Natural killer cell (primary cell): ENCODE results near the gene BRCA1. TPM values are rescaled to one million over a fixed set of nuclear protein-coding genes. Genes with fewer than 3 reads are reported as not detected.

Experiments
- ATAC-seq, 3 donors: fragments of 150-1000 bp in 2 of 3; fragments of 200-7000 bp in 1 of 3; cut with Tn5 transposase; 1 replicate in 1 of 3; 2 replicates in 2 of 3; pipeline ENCODE4 v1.10.0; 2021; ENCODE audit warnings: mild to moderate bottlenecking in 2 of 3, moderate library complexity in 2 of 3
- DNase-seq, 2 donors: peaks; one replicate each; pipeline versions ENCODE4 v3.0.0 to v3.0.0-alpha.2; 2013 to 2021; ENCODE audit warnings: mixed read lengths in 1 of 2
- H3K27ac ChIP-seq: one replicate; pipeline ENCODE4 v1.5.1; 2013; ENCODE audit warnings: mild to moderate bottlenecking, low read length
- H3K27me3 ChIP-seq: one replicate; pipeline ENCODE4 v1.6.1; 2013; ENCODE audit warnings: low read length; ENCODE audit not compliant: control insufficient read depth, insufficient read depth
- H3K36me3 ChIP-seq: one replicate; pipeline ENCODE4 v1.6.1; 2013; ENCODE audit warnings: low read length; ENCODE audit not compliant: control insufficient read depth, insufficient read depth
- H3K4me1 ChIP-seq: one replicate; pipeline ENCODE4 v1.6.1; 2013; ENCODE audit warnings: low read length; ENCODE audit not compliant: control insufficient read depth, insufficient read depth
- H3K4me3 ChIP-seq: one replicate; pipeline ENCODE4 v1.5.1; 2013; ENCODE audit warnings: low read length
- H3K9me3 ChIP-seq: one replicate; pipeline ENCODE4 v1.6.1; 2013; ENCODE audit warnings: low read length; ENCODE audit not compliant: control insufficient read depth, insufficient read depth
- H3K27ac Mint-ChIP-seq, 2 donors: one replicate each; pipeline ENCODE4 v1.8.0; 2022; ENCODE audit warnings: mild to moderate bottlenecking in 2 of 2, mixed read lengths in 2 of 2, moderate library complexity in 1 of 2
- H3K27me3 Mint-ChIP-seq, 2 donors: one replicate each; pipeline ENCODE4 v1.8.0; 2022; ENCODE audit warnings: low read depth in 2 of 2, mixed read lengths in 2 of 2
- H3K36me3 Mint-ChIP-seq: one replicate; pipeline ENCODE4 v1.8.0; 2022; ENCODE audit warnings: mixed read lengths
- H3K4me1 Mint-ChIP-seq, 2 donors: one replicate each; pipeline ENCODE4 v1.8.0; 2022; ENCODE audit warnings: mixed read lengths in 2 of 2
- H3K4me3 Mint-ChIP-seq: one replicate; pipeline ENCODE4 v1.8.0; 2022; ENCODE audit warnings: mild to moderate bottlenecking, moderate library complexity, mixed read lengths
- H3K9me3 Mint-ChIP-seq, 2 donors: one replicate each; pipeline ENCODE4 v1.8.0; 2022; ENCODE audit warnings: mixed read lengths in 2 of 2
- CTCF ChIP-seq: fragments of 200-600 bp; IDR thresholded peaks from one replicate; pipeline ENCODE4 v1.8.0; 2022; ENCODE audit warnings: antibody characterized with exemption
- WGBS: methylation state at CpG from one replicate; pipeline ENCODE4 v1.1.7; 2013; ENCODE audit warnings: missing lambda C conversion rate; ENCODE audit not compliant: insufficient coverage; 5-methylcytosine and 5-hydroxymethylcytosine counted together
- intact Hi-C: fragments of 100-400 bp; cut with micrococcal nuclease; formaldehyde crosslinking; loops from one replicate; pipeline ENCODE4 v1.14.2; 2022
- total RNA-seq, 4 donors: library from RNA; stranded (reverse); fragments of 120-200 nt in 1 of 4; gene quantifications; one replicate each; pipeline versions ENCODE4 v1.2.3 to v1.2.4, GENCODE V29; 2013 to 2022

The BRCA1 gene
- total RNA-seq, 3 donors from 2014 or later (not counting 1 experiment from before 2014, with no cell fraction given), result 5.7 to 9.9 (median 8.6) TPM

GRCh38 chr17:43028221-43028861, 96.8 kb downstream of the BRCA1 start:
- DNase-seq, result no peak
- Mint-ChIP-seq H3K36me3 (no peaks in the 10 kb centered on the region), H3K27ac (peak overlapping the region in 1 of 2 donors; percentile 54), H3K4me3 (no peak overlapping the region), H3K27me3 (no peaks in the 10 kb centered on the region), H3K4me1 (peaks cover 10 to 14% of the 10 kb centered on the region in 2 donors), H3K9me3 (no peaks in the 10 kb centered on the region)
- Histone ChIP-seq H3K36me3 (no peaks in the 10 kb centered on the region), H3K9me3 (no peaks in the 10 kb centered on the region), H3K4me1 (peaks cover 16% of the 10 kb centered on the region), H3K4me3 (no peak overlapping the region), H3K27ac (no peak overlapping the region), H3K27me3 (no peaks in the 10 kb centered on the region)
- TF ChIP-seq CTCF, result no peak
- 94% methylated on average over 15 of the region's 17 CpGs for WGBS
- no peak for ATAC-seq
- intact Hi-C loops, result loop anchor here (10.0 kb wide), 3 partner anchors 96 to 336 kb away; partner anchors contain the start of gene BRCA1

- intact Hi-C loops, result loop anchor here (10.0 kb wide), 3 partner anchors 97 to 337 kb away; partner anchors contain the start of gene BRCA1
- ATAC-seq, result no peak
These were observed 97.8 kb downstream of the BRCA1 start for GRCh38 chr17:43027091-43028032.

DNA sequence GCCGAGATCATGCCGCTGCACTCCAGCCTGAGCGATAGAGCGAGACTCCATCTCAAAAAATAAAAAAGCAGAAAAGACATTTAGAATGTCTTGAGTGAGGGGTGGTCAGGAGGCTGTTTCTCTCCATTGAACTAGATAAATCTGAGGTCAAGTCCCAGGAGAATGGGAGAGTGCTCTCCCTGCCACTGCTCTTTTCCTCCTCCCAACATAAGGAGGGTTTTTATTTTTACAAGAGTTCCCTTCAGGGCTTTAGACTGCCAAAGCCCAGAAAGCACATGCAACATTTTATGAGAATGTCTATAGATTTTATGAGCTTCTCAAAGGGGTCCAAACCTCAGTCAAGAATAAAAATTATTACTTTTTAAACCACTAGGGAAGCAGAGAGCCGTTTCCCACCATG, 98.6 kb downstream of the BRCA1 start:
- Histone ChIP-seq H3K36me3 (no peaks in the 10 kb centered on the region), H3K9me3 (no peaks in the 10 kb centered on the region), H3K27me3 (no peaks in the 10 kb centered on the region), H3K27ac (no peak overlapping the region), H3K4me3 (no peak overlapping the region), H3K4me1 (peaks cover 25% of the 10 kb centered on the region)
- Mint-ChIP-seq H3K36me3 (no peaks in the 10 kb centered on the region), H3K27ac (peak overlapping the region in 1 of 2 donors; percentile 14), H3K9me3 (no peaks in the 10 kb centered on the region), H3K4me1 (peaks cover 10 to 19% of the 10 kb centered on the region in 2 donors), H3K4me3 (peak overlapping the region; percentile 35), H3K27me3 (no peaks in the 10 kb centered on the region)
- WGBS, result 61% methylated on average over 2 of the region's 5 CpGs
- TF ChIP-seq CTCF, result no peak
- ATAC-seq, result no peak
- intact Hi-C loops, result loop anchor here (10.0 kb wide), 3 partner anchors 98 to 338 kb away; partner anchors contain the start of gene BRCA1
- peak in 1 of 2 donors; percentile 39 for DNase-seq

More at GRCh38 chr17:43027091-43028032, 97.8 kb downstream of the BRCA1 start:
- Mint-ChIP-seq H3K27me3 (no peaks in the 10 kb centered on the region), H3K36me3 (no peaks in the 10 kb centered on the region), H3K4me3 (peak overlapping the region; percentile 54), H3K4me1 (peaks cover 10 to 14% of the 10 kb centered on the region in 2 donors), H3K9me3 (no peaks in the 10 kb centered on the region), H3K27ac (peak overlapping the region in 1 of 2 donors; percentile 54)
- Histone ChIP-seq H3K27ac (no peak overlapping the region), H3K36me3 (no peaks in the 10 kb centered on the region), H3K9me3 (no peaks in the 10 kb centered on the region), H3K4me3 (no peak overlapping the region), H3K4me1 (peaks cover 23% of the 10 kb centered on the region), H3K27me3 (no peaks in the 10 kb centered on the region)
- DNase-seq, result no peak
- 92% methylated on average over 7 of the region's 9 CpGs for WGBS
- no peak for TF ChIP-seq CTCF
